Left cardiac atrium (tissue), 4 donors: ENCODE data around the gene GNAT2. TPM values are rescaled to one million over a fixed set of nuclear protein-coding genes. Genes with fewer than 3 reads are reported as not detected.
A peak's percentile ranks its signal among the peaks of the same experiment; 100 is the strongest.

ENCODE experiments used
- ATAC-seq, 2 donors: fragments of 200-7000 bp; cut with Tn5 transposase; one replicate each; pipeline ENCODE4 v1.9.1; 2020; ENCODE audit warnings: mild to moderate bottlenecking in 2 of 2, moderate library complexity in 2 of 2
- DNase-seq: peaks from one replicate; pipeline ENCODE4 v3.0.0-alpha.2; 2020
- intact Hi-C, 2 donors: fragments of 100-400 bp; cut with DNase I; formaldehyde crosslinking; loops; one replicate each; pipeline versions ENCODE4 v1.14.1 to v1.15.1; 2022 to 2023
- total RNA-seq, 2 donors: library from RNA; stranded (reverse); fragmentation: NEBNext Ultra II Directional; extraction: Animal tissue kit (Norgen Biotek cat#: 25700); gene quantifications; one replicate each; pipeline ENCODE4 v1.2.1, GENCODE V29; 2021
- donor health status: DM: no; HTN: yes; CAD: no.
- donor health status: DM: no; HTN: yes; CAD: no; lungs with severe emphysema.
- donor health status: DM: yes; HTN: yes; CAD: no.
- donor health status: Dilated cardiomyopathy.

GNAT2 gene
- total RNA-seq, 2 donors from 2014 or later = not detected

DNA sequence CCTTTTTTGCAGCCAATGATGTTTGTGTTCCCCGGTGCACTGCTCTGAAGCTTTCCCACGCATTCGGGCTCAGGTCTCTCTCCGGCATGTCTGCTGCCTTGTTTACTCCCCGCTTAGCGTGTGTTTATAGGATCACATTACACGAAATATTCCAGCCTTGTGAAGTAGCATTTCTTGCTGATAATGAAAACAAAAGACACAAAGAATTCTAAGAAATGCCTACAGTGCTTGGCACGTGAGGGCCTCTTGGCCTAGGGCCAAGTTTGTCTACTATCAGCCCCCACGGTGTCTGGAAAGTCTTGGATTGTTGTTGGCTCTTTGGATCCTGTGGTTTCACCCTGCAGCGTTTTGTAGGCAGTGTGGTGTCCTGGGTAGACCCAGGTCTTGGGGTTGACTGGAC, 25.3 kb upstream of the GNAT2 start:
- ATAC-seq (no peak), DNase-seq (no peak)
- intact Hi-C loops = loop anchor here (5.0 to 10.0 kb wide), 3 partner anchors 128 to 340 kb away; partner anchors contain the start of gene AHCYL1 (in 2 of the 2)

DNA sequence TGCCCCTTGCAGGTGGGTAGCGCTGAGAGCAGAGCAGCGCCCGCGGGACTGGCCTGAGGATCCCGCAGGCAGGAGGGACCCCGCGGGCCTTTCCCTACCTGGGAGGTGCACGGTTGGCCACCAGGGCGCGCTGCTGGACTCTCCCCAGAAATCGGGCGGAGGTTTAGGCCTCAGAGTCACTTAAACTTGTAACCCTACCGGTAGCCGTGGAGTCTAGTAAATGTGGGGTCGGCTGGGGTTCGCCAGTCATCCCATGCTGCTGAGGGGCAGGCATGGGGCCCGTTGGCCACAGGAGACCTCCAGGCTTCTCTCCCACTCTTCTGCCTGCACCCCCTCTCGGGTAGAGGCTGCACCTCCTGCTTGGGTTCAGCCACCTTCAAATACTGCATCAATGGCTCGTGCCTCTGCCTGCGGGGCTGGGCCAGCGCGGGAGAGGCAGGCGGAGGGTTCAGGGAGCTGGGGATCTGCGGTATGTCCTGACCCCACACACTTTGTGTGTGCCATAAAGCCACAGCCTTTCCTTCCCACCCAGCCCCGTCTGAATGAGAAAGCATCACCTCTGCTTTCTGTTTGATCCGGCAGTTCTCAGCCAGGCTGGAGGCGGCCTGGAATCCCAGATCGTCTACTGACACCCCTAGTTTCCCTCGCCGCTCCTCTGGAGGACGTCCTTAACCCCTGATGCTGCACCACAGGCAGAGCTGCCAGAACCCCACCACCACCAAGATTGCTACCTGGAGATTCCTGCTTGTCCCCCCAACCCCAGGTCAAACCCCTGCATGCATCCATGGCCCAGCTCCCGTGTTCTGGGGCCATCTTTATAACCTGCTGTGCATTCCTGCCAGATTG, 24.2 kb upstream of the GNAT2 start:
- intact Hi-C loops = loop anchor here (5.0 to 10.0 kb wide), 3 partner anchors 129 to 341 kb away; partner anchors contain the start of gene AHCYL1 (in 2 of the 2)
- peak; percentile 89 to 92 for ATAC-seq
- DNase-seq = peak; percentile 84

DNA sequence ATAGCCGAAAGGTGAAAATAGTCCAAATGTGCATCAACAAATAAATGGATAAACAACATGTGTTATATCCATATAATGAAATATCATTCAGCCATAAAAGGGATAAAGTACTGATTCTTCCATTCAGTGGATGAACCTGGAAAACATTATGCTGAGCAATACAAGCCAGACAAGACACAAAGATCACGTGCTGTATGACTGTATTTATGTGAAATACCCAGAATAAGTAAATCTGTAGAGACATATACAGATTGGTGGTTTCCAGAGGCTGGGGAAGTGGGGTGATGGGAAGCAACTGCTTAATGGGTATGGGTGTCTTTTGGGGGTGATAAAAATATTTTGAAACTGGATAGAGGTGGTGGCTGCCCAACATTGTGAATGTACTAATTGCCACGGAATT, 23.2 kb upstream of the GNAT2 start:
- DNase-seq (no peak), ATAC-seq (no peak)
- intact Hi-C loops = loop anchor here (1.0 to 10.0 kb wide), 4 partner anchors 130 to 342 kb away; partner anchors contain the start of gene AHCYL1 (in 2 of the 2)

DNA sequence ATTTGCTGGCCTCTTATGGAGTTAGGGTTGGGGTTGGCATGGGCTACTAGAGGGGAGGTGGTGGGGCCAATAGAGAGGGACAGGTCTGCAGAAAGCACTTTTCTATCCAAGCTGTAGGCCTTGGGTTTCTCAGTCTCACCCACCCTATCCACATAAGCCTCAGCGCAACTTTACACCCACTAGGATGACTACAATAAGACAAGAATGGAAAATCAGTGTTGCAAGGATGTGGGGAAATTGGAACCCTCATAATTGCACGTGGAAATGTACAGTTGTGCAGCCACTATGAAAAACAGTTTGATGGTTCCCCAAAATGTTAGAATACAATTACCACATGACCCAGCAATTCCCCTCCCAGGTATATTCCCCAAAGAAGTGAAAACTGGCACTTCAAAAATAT, 22.4 kb upstream of the GNAT2 start:
- intact Hi-C loops = loop anchor here (1.0 to 10.0 kb wide), 4 partner anchors 130 to 343 kb away; partner anchors contain the start of gene AHCYL1 (in 2 of the 2)
- DNase-seq (no peak), ATAC-seq (no peak)

DNA sequence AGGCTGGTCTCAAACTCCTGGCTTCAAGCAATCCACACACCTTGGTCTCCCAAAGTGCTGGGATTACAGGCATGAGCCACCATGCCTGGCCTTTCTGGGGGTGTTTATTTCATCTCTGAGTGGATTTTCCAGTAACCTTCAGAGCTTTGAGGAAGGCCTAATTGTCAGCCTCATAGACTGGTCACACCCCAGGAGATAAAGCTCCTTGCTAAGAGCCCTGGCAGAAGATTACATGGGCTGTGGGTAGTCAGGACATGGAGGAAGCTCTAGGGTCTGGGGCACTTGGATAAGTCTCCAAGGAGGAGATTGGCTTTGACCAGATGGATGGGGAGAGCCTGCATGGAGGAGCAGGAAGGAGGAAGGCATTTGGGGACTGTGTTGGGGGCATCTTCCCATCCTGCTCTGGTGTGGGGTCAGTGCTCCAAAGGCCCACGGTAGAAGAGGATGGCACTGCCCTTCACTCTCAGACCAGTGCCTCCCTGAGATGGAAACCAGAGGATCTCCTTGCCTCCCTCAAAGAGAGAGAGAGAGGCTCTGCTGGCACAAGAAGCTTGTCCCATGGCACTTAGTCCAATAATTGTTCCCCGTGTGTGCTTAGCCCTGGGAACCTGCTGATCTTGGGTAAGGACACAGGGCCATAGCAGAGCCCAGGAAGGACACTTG, 21.8 kb upstream of the GNAT2 start:
- intact Hi-C loops = loop anchor here (5.0 to 10.0 kb wide), 3 partner anchors 131 to 344 kb away; partner anchors contain the start of gene AHCYL1 (in 2 of the 2)
- ATAC-seq = no peak

DNA sequence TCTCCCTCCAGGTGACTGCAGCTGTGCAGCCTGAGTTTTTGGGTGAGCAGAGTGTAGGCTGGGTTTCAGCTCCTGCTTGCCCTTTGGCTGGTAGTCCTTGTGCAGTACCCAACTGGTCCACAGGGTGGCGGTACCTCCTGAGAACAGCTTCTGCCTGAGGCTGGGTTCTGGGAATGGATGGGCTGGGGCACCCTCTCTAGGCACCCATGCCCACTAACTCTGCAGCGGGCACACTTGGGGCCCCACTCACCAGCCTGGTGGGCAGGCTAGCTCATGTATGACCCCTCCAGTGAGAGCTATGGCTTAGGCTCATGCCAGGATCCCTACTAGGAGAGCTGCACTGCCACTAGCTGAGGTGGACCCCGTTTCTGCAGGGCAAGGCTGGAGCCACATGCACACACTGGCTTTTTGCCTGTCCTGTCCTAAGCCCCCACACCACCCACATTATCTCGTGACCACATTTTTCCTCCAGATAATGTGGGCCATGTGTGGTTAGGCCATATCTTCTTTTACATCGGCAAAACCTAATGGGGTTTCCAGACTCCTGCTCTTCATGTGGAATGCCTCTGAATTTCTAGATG, 21.0 kb upstream of the GNAT2 start:
- intact Hi-C loops = loop anchor here (5.0 to 10.0 kb wide), 3 partner anchors 132 to 344 kb away; partner anchors contain the start of gene AHCYL1 (in 2 of the 2)
- peak; percentile 68 to 70 for ATAC-seq
- DNase-seq = peak; percentile 85

More for the DNA sequence above, 21.8 kb upstream of the GNAT2 start:
- no peak for DNase-seq

DNA sequence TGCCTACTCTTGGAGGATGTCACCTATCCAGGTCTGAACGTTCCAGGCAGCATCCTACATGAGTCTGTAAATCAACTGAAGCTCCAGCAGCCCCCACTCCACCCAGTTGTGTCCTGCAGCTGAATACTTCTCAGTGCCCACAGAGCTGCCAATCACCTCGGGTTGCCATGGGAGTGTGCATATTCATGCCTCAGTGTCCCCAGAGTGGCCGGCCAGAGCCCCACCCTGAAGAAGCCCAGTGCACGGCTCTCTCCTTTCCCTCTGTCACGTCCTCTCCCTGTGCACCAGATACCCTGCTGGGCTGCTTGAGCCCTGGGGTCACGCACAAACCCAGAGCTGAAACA, 20.4 kb upstream of the GNAT2 start:
- no peak for ATAC-seq
- no peak for DNase-seq
- intact Hi-C loops = loop anchor here (5.0 to 10.0 kb wide), 3 partner anchors 132 to 345 kb away; partner anchors contain the start of gene AHCYL1 (in 2 of the 2)

DNA sequence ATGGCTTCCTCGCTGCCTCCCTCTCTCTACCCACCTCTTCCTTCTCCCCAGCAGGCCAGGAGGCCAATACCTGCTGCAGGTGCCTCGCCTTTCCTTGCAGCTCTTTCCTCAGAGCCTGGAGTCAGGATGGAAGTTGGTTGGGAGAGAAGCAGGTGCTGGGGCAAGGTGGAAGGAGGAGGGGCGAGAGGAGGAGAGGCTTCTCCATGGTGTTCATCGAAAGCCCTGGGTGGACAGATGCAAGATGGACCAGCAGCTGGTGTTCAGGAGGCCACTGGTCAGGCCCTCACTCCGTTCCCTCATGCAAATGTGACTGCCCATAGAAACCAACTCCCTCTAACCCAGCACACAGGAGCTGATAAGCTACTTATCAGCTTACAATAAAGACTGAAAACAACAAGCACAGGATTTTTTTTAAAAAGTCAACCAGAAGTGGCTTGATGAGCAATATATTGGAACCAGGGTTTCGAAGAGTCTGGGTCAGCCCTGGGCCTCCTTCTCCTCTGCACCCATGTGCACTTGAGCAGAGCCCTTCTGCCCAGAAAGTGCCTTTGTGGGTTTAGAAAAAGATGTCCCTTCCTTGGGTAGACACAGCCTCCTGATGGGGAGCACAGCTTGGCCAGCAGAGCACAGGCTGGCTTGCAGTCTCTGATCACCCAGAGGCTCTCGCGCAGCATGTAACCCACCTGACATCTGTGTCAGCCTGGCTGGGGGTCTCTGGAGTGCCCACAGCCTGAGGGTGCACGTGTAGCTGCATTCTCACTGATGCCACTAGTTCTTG, 19.8 kb upstream of the GNAT2 start:
- DNase-seq (no peak), ATAC-seq (no peak)
- intact Hi-C loops = no loop called here

DNA sequence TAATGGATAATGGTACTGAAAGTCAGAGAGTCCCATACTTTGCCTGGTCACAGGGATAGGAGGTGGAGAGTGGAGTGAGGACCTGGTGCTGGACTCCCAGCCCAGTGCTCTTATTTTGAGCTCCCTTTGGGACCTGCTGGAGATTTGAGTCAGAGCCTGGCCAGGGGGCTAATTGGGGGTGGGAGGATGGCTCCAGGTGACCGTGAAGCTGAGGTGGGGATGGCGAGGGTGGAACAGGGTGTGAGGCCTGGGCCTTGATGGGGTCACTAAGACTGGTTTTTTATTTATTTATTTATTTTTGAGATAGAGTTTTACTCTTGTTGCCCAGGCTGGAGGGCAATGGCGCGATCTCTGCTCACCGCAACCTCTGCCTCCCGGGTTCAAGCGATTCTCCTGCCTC, 18.0 kb upstream of the GNAT2 start:
- ATAC-seq (no peak), DNase-seq (no peak)
- intact Hi-C loops = no loop called here

DNA sequence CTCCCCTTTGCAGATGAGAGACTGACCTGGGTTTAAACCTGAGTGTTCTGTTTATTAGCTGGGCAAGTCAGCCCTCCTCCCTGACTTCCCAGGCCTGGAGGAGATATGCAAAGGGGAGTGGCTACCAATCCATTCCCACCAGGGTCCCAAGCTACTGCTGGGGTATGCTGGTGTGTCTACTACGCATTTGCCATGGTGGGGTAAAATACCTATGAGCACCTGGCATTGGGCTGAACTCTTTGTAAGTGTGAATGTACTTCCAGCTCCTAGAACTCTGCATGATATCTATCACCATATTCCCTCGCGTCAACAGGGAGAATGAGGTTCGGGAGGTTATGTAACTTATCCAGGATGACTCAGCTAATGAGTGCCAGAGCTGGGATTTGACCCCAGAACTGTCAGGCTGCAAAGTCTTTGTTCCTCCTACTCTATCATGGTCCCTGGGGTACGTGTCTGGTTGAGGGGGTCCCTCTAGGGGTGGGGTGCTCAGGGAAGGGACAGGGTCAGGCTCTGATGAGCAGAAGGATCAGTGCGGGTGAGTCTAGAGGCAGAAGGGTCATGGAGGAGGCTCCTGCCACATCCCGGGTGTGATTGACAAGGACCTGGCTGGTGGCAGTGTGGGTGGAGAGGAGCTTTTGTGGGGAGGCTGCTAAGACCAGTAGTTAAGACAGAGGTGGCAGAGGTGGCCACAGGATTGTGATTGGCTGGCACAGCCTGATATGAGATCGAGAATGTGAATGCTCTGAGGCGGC, 17.0 kb upstream of the GNAT2 start:
- DNase-seq (no peak), ATAC-seq (peak; percentile 44 to 56)

DNA sequence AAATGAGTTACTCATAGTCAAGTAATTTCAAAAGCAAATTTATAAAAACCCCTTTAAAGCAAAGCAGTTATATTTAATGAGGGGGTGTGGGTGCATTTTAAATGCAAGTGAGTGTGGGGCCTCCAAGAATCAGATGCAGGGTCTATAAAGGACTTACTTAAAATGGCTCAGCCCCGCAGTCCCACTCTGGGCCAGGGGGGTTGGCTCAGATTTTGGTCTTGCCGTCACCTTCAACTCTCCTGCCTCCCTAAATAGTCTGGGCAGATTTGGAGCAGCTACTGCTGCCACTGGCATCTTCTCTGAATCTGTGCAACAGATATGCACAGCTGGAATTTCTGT, 16.4 kb upstream of the GNAT2 start:
- ATAC-seq = no peak
- DNase-seq = no peak
- intact Hi-C loops = no loop called here

More for the DNA sequence above, 17.0 kb upstream of the GNAT2 start:
- intact Hi-C loops = no loop called here

DNA sequence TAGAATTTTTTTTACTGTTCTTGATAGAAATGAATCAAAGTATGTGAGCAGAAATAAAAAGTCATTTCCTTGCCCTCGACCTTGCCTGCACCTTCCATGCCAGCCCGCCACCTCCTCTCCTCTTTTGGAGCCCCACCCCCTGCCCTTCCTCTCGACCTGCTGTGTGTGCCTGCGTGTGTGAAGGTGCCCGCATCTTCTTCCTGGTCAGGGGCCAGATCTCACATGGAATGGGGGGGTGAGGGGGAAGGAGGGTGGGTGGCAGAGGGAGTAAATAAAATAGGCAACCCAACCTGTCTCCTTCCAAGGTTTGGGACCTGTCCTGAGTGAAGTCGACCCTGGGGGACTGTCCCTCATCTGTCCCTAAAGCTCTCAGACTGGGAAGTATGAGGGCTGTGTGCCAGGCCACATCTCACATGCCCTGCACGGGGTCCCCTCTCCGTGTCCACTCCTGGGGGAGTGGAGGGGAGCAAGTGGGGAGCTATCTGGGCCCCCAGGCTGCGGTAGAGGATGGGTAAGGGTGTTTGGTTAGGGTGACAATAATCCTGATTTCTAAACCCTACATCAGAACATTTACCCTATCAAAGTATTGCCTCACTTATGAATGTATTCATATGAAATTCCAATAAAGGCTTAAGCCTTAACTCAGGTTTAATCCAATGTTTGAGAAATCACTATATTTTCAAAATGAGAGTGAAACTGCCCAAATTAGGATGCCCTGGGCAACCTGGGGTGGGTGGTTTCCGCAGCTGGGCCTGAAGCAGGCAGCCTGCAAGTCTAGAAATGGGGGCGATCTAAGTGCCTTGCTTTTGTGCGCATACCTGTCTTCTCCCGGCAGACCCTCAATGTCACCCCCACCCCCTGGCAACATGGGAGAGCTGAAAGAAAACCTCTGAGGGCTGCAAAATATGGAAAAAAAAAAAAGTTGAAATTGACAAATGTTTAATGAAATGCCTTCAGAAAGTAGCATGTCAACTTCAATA, 15.6 kb upstream of the GNAT2 start:
- intact Hi-C loops = no loop called here
- DNase-seq = no peak
- ATAC-seq = no peak

DNA sequence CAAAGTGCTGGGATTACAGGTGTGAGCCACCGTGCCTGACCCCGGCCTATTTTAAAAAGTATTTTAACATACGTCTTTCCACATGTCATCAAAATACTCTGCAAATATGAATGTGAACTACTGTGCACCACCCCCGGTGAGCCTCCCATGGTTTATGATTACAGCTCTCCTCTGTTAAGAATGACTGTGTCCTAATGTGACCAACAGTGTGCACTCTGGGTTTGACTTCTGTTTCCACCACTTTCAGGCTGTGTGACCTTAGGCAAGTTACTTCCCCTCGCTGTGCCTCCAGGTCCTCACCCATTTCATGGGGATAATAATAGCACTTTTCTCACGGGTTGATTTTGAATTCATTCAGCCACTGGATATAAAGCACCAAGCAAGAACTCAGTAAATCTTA, 14.9 kb upstream of the GNAT2 start:
- ATAC-seq = no peak
- intact Hi-C loops = no loop called here

DNA sequence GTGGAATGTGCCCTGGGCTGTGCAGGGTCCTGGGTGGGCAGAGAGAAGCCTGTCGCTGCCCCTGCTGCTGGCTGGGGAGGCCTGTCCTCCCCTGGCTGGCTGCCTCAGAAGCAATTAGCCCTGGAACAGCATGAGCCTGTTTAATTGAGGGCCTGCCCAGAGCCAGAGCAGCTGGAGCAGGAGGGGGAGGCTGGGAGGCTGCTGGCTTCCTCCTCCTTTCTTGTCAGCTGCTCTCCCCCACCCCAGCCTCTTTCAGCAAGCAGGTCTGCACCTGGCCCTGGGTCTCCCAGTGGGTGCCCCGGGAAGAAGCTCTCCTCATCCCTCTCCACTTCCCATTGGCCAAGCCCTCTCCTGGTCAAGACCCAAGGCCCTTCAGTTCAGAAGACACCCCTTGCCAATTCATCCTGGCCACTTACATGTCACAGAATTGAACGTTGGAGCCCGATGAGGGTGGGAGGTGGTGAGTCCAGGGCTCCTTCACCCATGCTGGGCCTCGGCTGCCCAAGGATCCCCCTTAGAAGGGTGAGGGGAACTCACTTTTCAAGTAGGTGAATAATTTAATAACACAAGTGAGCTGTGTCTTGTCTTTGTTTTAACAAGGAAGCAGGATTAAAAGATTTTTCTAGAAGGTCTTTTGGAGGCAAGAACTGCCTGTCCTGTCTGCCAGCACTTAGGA, 13.4 kb upstream of the GNAT2 start:
- no peak for ATAC-seq
- DNase-seq = peak; percentile 22
- intact Hi-C loops = no loop called here

More for the DNA sequence above, 14.9 kb upstream of the GNAT2 start:
- DNase-seq = no peak

DNA sequence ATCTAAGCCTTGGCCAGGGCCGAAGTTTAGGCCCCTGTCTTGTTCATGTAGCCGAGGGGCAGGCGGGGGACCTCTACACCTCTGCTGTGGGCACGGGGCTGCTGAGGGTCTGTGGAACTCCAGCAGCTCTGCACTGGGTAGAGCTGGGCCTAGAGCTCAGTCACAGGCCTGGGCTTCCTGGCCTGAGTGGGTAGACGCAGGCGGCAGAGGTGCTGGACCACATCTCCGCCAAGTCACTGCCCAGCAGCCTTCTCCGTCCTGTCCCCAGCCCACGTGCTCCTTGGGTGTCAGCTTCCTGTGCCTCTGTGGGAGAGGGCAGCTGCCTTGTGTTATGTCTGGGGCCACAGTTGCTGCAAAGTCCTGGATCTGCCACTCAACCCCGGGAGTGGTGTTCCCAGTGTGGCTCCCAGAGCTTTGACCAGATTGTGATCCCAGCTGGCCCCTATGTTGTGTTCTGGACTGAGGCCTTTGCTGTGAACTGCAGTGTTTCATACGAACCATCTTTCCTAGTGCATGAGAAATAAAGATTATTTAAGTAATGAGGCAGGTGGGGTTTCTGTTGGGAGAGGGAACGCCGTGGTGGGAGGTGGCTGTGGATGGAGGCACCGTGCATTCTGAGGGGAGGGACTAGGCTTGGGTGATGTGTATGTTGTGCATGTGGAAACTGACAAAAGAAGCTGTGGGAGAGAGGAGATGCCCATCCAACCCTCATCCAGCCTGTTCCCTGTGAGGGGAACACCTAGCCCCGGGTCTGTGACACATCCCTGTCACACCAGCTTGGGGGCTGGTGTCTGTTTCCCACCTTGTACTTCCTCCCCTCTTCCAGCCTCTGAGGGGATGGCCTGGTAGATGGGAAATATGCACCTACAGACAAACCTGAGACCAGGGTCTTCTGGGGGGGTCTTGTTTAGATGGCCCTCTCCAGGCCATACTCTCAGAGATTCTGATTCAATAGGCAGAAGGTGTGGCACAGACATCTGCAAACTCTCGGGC, 12.4 kb upstream of the GNAT2 start:
- intact Hi-C loops = no loop called here

More for the DNA sequence above, 12.4 kb upstream of the GNAT2 start:
- ATAC-seq (no peak), DNase-seq (no peak)
